Loucy (cell line): ENCODE results near the gene TSPO2.

Source experiments
- CTCF ChIP-seq: fragments of 200-600 bp; sonication (generic); conservative IDR thresholded peaks from 2 replicates; pipeline ENCODE4 v1.5.1; 2014; ENCODE audit warnings: mild to moderate bottlenecking, antibody characterized with exemption, low read length
- EZH2phosphoT487 ChIP-seq: fragments of 200-600 bp; IDR thresholded peaks from 2 replicates; pipeline ENCODE4 v1.6.1; 2018; ENCODE audit warnings: antibody characterized with exemption, mild to moderate bottlenecking, moderate library complexity, borderline replicate concordance

- TF ChIP-seq EZH2phosphoT487 (no peak), CTCF (no peak)
Measured at GRCh38 chr6:41061196-41061726, 19.0 kb downstream of the TSPO2 start.
